ENCODE measurements around the gene ABO. TPM values are rescaled to one million over a fixed set of nuclear protein-coding genes. Genes with fewer than 3 reads are reported as not detected.

Gene ABO
- total and polyA plus RNA-seq, 4 donors = 3.9 to 23.0 (median 9.3) TPM

GRCh38 chr9:133278161-133279114, 3.4 kb upstream of the ABO start:
- 84 to 85% methylated on average over 12 of the region's 12 CpGs for WGBS, 2 donors
- DNase-seq = no peak
- peaks cover 12 to 25% (median 17%) of the 10 kb centered on the region in 3 donors for H3K27me3 ChIP-seq (ENCODE audit: control insufficient read depth in 3 of 3, insufficient read depth in 3 of 3, low read length in 2 of 3)

GRCh38 chr9:133277467-133277866, 2.5 kb upstream of the ABO start:
- no peaks in the 10 kb centered on the region for H3K36me3 ChIP-seq (ENCODE audit: control insufficient read depth in 4 of 4, insufficient read depth in 4 of 4, low read length in 4 of 4)
- no peaks in the 10 kb centered on the region for H3K4me1 ChIP-seq (ENCODE audit: control insufficient read depth in 5 of 5, insufficient read depth in 5 of 5, low read length in 5 of 5)
- no peak for DNase-seq
- TF ChIP-seq, protein P1, sequence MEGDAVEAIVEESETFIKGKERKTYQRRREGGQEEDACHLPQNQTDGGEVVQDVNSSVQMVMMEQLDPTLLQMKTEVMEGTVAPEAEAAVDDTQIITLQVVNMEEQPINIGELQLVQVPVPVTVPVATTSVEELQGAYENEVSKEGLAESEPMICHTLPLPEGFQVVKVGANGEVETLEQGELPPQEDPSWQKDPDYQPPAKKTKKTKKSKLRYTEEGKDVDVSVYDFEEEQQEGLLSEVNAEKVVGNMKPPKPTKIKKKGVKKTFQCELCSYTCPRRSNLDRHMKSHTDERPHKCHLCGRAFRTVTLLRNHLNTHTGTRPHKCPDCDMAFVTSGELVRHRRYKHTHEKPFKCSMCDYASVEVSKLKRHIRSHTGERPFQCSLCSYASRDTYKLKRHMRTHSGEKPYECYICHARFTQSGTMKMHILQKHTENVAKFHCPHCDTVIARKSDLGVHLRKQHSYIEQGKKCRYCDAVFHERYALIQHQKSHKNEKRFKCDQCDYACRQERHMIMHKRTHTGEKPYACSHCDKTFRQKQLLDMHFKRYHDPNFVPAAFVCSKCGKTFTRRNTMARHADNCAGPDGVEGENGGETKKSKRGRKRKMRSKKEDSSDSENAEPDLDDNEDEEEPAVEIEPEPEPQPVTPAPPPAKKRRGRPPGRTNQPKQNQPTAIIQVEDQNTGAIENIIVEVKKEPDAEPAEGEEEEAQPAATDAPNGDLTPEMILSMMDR (IDR thresholded peaks at IDR 0.05; ENCODE audit: control extremely low read depth, extremely low read depth) = no peak
- H3K9ac ChIP-seq (ENCODE audit: insufficient read depth in 1 of 2, low read length in 2 of 2) = no peak overlapping the region
- ATAC-seq (ENCODE audit: insufficient read depth, low FRiP score) = no peak
- H3K27ac ChIP-seq (ENCODE audit: low read depth in 1 of 2, low read length in 1 of 2) = no peak overlapping the region
- peaks cover 0 to 8% (median 2%) of the 10 kb centered on the region in 4 donors for H3K9me3 ChIP-seq (ENCODE audit: control insufficient read depth in 4 of 4, insufficient read depth in 3 of 4, low read length in 3 of 4)
- peaks cover 12 to 29% (median 22%) of the 10 kb centered on the region in 3 donors for H3K27me3 ChIP-seq (ENCODE audit: control insufficient read depth in 3 of 3, insufficient read depth in 3 of 3, low read length in 2 of 3)
- 87 to 90% methylated on average over 4 of the region's 4 CpGs for WGBS, 2 donors
- H3K4me3 ChIP-seq = no peak overlapping the region

More at GRCh38 chr9:133278161-133279114, 3.4 kb upstream of the ABO start:
- TF ChIP-seq, protein P1 (IDR thresholded peaks at IDR 0.05; ENCODE audit: control extremely low read depth, extremely low read depth) = no peak
- Histone ChIP-seq H3K4me3 (no peak overlapping the region), H3K9ac (ENCODE audit: insufficient read depth in 1 of 2, low read length in 2 of 2) (no peak overlapping the region), H3K36me3 (ENCODE audit: control insufficient read depth in 4 of 4, insufficient read depth in 4 of 4, low read length in 4 of 4) (no peaks in the 10 kb centered on the region), H3K4me1 (ENCODE audit: control insufficient read depth in 5 of 5, insufficient read depth in 5 of 5, low read length in 5 of 5) (no peaks in the 10 kb centered on the region), H3K27ac (ENCODE audit: low read depth in 1 of 2, low read length in 1 of 2) (no peak overlapping the region), H3K9me3 (ENCODE audit: control insufficient read depth in 4 of 4, insufficient read depth in 3 of 4, low read length in 3 of 4) (peaks cover 0 to 8% (median 2%) of the 10 kb centered on the region in 4 donors)
- ATAC-seq (ENCODE audit: insufficient read depth, low FRiP score) = no peak

- DNase-seq (no peak), ATAC-seq (ENCODE audit: insufficient read depth, low FRiP score) (no peak)
- WGBS, 2 donors = 83 to 92% methylated on average over 9 of the region's 9 CpGs
- Histone ChIP-seq H3K9ac (ENCODE audit: insufficient read depth in 1 of 2, low read length in 2 of 2) (no peak overlapping the region), H3K36me3 (ENCODE audit: control insufficient read depth in 4 of 4, insufficient read depth in 4 of 4, low read length in 4 of 4) (no peaks in the 10 kb centered on the region), H3K27me3 (ENCODE audit: control insufficient read depth in 3 of 3, insufficient read depth in 3 of 3, low read length in 2 of 3) (peaks cover 12 to 34% (median 24%) of the 10 kb centered on the region in 3 donors), H3K27ac (ENCODE audit: low read depth in 1 of 2, low read length in 1 of 2) (no peak overlapping the region), H3K4me3 (no peak overlapping the region), H3K4me1 (ENCODE audit: control insufficient read depth in 5 of 5, insufficient read depth in 5 of 5, low read length in 5 of 5) (no peaks in the 10 kb centered on the region), H3K9me3 (ENCODE audit: control insufficient read depth in 4 of 4, insufficient read depth in 3 of 4, low read length in 3 of 4) (peaks cover 0 to 8% (median 2%) of the 10 kb centered on the region in 4 donors)
- TF ChIP-seq, protein P1 (IDR thresholded peaks at IDR 0.05; ENCODE audit: control extremely low read depth, extremely low read depth) = no peak
Measured at GRCh38 chr9:133276923-133277322, 1.9 kb upstream of the ABO start.
